Endothelial cell (in vitro differentiated cells): ENCODE measurements around the gene VWA8. TPM values are rescaled to one million over a fixed set of nuclear protein-coding genes. Genes with fewer than 3 reads are reported as not detected.
"Not testable (repeated sequence)": the region's sequence is repeated elsewhere in the genome, so short reads cannot be mapped to it uniquely, and the experiment has no call there.

Experiments
- DNase-seq: peaks from one replicate; pipeline ENCODE4 v3.0.0; 2021; ENCODE audit warnings: low spot score
- H3K27ac Mint-ChIP-seq: one replicate; pipeline ENCODE4 v1.8.0; 2021; ENCODE audit warnings: mixed read lengths, inconsistent platforms; ENCODE audit not compliant: unreplicated experiment
- H3K27me3 Mint-ChIP-seq: one replicate; pipeline ENCODE4 v1.8.0; 2021; ENCODE audit warnings: mild to moderate bottlenecking, moderate library complexity, mixed read lengths, inconsistent platforms; ENCODE audit not compliant: unreplicated experiment
- H3K36me3 Mint-ChIP-seq: one replicate; pipeline ENCODE4 v1.8.0; 2021; ENCODE audit warnings: mild to moderate bottlenecking, low read depth, mixed read lengths, inconsistent platforms; ENCODE audit not compliant: unreplicated experiment
- H3K4me1 Mint-ChIP-seq: one replicate; pipeline ENCODE4 v1.8.0; 2021; ENCODE audit warnings: mild to moderate bottlenecking, mixed read lengths, inconsistent platforms; ENCODE audit not compliant: unreplicated experiment
- H3K4me3 Mint-ChIP-seq: one replicate; pipeline ENCODE4 v1.8.0; 2021; ENCODE audit warnings: mild to moderate bottlenecking, mixed read lengths, inconsistent platforms; ENCODE audit not compliant: unreplicated experiment
- H3K9me3 Mint-ChIP-seq: one replicate; pipeline ENCODE4 v1.8.0; 2021; ENCODE audit warnings: mixed read lengths, inconsistent platforms; ENCODE audit not compliant: unreplicated experiment
- CTCF ChIP-seq: fragments of 200-600 bp; sonication (generic); IDR thresholded peaks from one replicate; pipeline ENCODE4 v1.5.0; 2021; ENCODE audit warnings: antibody characterized with exemption; ENCODE audit not compliant: unreplicated experiment
- total RNA-seq: library from RNA; stranded (reverse); fragmentation: NEBNext Ultra II Directional; extraction: Animal tissue kit (Norgen Biotek cat#: 25700); gene quantifications from one replicate; pipeline ENCODE4 v1.2.1, GENCODE V29; 2021; ENCODE audit not compliant: unreplicated experiment

The VWA8 gene
- total RNA-seq, 1 donor from 2014 or later, result 8.2 TPM

GRCh38 chr13:41639955-41640780 lies 320.7 kb downstream of the VWA8 start:
- no peak for DNase-seq
- H3K27ac Mint-ChIP-seq, result no peak overlapping the region

GRCh38 chr13:41639237-41639904 lies 321.5 kb downstream of the VWA8 start:
- no peak overlapping the region for H3K27ac Mint-ChIP-seq
- no peaks in the 10 kb centered on the region for H3K36me3 Mint-ChIP-seq
- H3K9me3 Mint-ChIP-seq, result no peaks in the 10 kb centered on the region
- TF ChIP-seq CTCF, result no peak
- H3K4me1 Mint-ChIP-seq, result peaks cover 17% of the 10 kb centered on the region
- DNase-seq, result no peak
- no peaks in the 10 kb centered on the region for H3K27me3 Mint-ChIP-seq
- H3K4me3 Mint-ChIP-seq, result no peak overlapping the region

More at GRCh38 chr13:41639955-41640780, 320.7 kb downstream of the VWA8 start:
- Mint-ChIP-seq H3K36me3 (no peaks in the 10 kb centered on the region), H3K9me3 (no peaks in the 10 kb centered on the region), H3K27me3 (no peaks in the 10 kb centered on the region), H3K4me3 (no peak overlapping the region), H3K4me1 (peaks cover 17% of the 10 kb centered on the region)
- TF ChIP-seq CTCF, result no peak

- no peak for TF ChIP-seq CTCF
- Mint-ChIP-seq H3K27ac (no peak overlapping the region), H3K36me3 (no peaks in the 10 kb centered on the region), H3K4me3 (no peak overlapping the region), H3K27me3 (peaks cover under 1% of the 10 kb centered on the region), H3K9me3 (no peaks in the 10 kb centered on the region), H3K4me1 (peaks cover 25% of the 10 kb centered on the region)
- no peak for DNase-seq
Measured at GRCh38 chr13:41637586-41637985, 323.3 kb downstream of the VWA8 start.

GRCh38 chr13:41637032-41637431 lies 323.9 kb downstream of the VWA8 start:
- not testable (repeated sequence) for DNase-seq, H3K4me3 Mint-ChIP-seq

GRCh38 chr13:41636590-41636989 lies 324.3 kb downstream of the VWA8 start:
- H3K27ac Mint-ChIP-seq, result not testable (repeated sequence)
- peaks cover 27% of the 10 kb centered on the region for H3K4me1 Mint-ChIP-seq

More at GRCh38 chr13:41637032-41637431, 323.9 kb downstream of the VWA8 start:
- not testable (repeated sequence) for H3K27me3 Mint-ChIP-seq, H3K9me3 Mint-ChIP-seq, H3K27ac Mint-ChIP-seq, H3K36me3 Mint-ChIP-seq
- peaks cover 27% of the 10 kb centered on the region for H3K4me1 Mint-ChIP-seq

GRCh38 chr13:41634407-41634806 lies 326.5 kb downstream of the VWA8 start:
- Mint-ChIP-seq H3K9me3 (no peaks in the 10 kb centered on the region), H3K4me3 (no peak overlapping the region), H3K27ac (no peak overlapping the region), H3K36me3 (no peaks in the 10 kb centered on the region), H3K4me1 (peaks cover 12% of the 10 kb centered on the region), H3K27me3 (peaks cover 2% of the 10 kb centered on the region)
- no peak for TF ChIP-seq CTCF
- DNase-seq, result no peak

More at GRCh38 chr13:41636590-41636989, 324.3 kb downstream of the VWA8 start:
- not testable (repeated sequence) for H3K4me3 Mint-ChIP-seq, H3K27me3 Mint-ChIP-seq, DNase-seq, H3K36me3 Mint-ChIP-seq, H3K9me3 Mint-ChIP-seq
